ENCODE measurements around the gene RABIF.

The RABIF gene

DNA sequence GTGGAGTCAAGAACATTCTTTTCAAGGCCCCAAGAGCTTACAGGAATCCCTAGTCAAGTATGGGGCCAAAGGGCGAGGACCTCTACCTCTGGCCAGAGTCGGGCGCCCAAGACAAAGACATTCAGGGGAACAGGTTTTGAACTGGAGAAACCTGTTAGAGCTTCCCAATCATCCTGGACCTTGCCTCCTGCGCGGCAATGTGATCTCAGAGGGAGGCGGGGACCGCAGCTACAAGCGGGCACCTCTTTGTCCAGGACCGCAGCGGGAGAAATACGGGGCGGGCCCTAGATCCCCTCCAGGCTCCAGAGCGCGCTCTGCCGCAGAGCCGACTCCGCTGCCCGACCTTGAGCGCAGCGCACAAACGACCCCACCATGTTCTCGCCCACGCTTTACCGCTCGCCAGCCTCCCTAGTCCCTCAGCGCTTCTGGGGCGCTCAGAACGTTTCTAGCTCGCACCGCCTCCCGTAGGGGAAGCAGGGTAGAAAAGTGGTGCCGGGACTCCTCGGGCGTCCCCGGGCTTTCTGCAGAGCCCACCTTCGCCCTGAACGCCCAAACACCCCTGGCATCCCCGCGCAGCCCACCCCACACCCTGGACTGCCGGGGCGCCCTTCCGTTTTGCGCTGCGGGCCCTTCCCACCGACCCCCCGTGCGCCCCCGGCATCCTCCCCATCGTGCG, 28.1 kb downstream of the RABIF start:
- TF ChIP-seq, protein P1, sequence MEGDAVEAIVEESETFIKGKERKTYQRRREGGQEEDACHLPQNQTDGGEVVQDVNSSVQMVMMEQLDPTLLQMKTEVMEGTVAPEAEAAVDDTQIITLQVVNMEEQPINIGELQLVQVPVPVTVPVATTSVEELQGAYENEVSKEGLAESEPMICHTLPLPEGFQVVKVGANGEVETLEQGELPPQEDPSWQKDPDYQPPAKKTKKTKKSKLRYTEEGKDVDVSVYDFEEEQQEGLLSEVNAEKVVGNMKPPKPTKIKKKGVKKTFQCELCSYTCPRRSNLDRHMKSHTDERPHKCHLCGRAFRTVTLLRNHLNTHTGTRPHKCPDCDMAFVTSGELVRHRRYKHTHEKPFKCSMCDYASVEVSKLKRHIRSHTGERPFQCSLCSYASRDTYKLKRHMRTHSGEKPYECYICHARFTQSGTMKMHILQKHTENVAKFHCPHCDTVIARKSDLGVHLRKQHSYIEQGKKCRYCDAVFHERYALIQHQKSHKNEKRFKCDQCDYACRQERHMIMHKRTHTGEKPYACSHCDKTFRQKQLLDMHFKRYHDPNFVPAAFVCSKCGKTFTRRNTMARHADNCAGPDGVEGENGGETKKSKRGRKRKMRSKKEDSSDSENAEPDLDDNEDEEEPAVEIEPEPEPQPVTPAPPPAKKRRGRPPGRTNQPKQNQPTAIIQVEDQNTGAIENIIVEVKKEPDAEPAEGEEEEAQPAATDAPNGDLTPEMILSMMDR (IDR thresholded peaks at IDR 0.05; ENCODE audit: low read depth, low read length) = no peak
- DNase-seq (ENCODE audit: low read depth in 2 of 2) = peak; percentile 18 to 24
- peak overlapping the region; percentile 66 to 67 for H3K4me3 ChIP-seq (replicated peaks in 1 of 2; ENCODE audit: low read depth in 2 of 2, low read length in 2 of 2)

DNA sequence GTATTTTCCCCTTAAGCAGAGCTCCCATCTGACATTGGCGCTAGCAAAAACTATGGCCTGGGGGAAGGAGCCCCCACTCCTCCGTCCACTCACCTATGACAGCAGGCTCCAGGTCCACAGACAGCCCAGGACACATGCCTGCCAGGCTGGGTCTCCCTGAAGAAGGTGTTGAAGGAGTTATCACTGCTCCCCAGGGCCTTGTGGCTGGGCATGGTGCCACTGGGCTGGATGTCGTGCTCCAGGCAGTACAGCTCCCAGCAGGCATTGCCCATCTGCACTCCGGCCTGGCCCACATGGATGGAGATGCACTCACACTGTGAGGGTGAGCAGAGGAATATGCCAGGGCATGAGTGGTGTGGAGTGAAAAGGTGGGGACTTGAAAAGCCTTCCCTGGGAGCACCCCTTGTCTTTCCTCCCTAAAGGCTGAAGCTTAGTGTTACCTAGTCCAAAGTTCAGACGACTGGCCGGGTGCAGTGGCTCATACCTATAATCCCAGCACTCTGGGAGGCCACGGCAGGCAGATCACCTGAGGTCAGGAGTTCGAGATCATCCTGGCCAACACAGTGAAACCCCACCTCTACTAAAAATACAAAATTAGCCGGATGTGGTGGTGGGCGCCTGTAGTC, 30.0 kb downstream of the RABIF start:
- TF ChIP-seq, protein P1 (IDR thresholded peaks at IDR 0.05; ENCODE audit: low read depth, low read length) = no peak
- DNase-seq (ENCODE audit: low read depth in 2 of 2) = peak in 1 of 2 donors; percentile 80

DNA sequence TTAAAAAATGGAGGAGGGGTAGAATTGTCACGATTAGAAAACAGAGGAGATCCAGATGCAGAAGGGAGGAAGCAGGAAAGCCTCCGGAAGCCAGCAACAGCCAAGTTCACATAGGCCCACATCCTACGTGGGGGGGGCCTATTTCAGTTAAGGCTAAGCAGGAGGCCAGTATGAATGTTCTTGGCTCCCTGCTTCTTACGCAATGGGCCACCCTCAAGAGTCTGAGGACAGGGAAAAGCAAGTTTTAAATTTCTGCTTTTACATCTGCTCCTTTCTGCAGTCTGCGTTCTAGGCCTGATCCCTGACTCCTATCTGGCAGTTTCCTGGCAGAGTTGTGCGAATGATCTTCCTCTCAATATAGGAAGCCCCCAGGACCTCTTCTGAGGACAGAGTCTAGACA, 30.6 kb downstream of the RABIF start:
- no peak overlapping the region for H3K4me3 ChIP-seq (replicated peaks in 1 of 2; ENCODE audit: low read depth in 2 of 2, low read length in 2 of 2)
- TF ChIP-seq, protein P1 (IDR thresholded peaks at IDR 0.05; ENCODE audit: low read depth, low read length) = no peak
- peak; percentile 76 to 97 for DNase-seq (ENCODE audit: low read depth in 2 of 2)

More for the DNA sequence above, 30.0 kb downstream of the RABIF start:
- H3K4me3 ChIP-seq (replicated peaks in 1 of 2; ENCODE audit: low read depth in 2 of 2, low read length in 2 of 2) = no peak overlapping the region

DNA sequence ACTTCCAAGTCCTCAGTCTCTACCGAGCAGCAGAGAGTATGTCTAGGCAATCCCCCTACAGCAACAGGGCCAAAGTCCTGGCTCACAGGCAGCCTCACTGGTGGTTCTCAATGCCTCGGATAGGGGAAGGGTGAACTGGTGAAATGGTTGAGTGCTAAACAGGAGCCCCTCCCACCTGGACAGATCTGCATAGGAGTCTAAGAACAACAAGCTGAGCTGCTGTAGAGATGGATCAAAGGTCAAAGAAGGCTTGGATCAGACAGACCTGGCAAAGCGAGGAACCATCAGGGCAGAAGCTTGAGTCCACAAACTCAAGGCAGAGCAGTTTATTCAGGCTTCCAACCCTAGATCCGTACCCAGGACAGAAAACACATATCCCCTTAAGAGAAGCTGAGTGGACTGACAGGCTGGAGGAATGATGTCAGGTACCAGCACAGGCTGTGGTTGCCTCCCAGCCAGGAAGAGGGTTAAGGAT, 31.8 kb downstream of the RABIF start:
- DNase-seq (ENCODE audit: low read depth in 2 of 2) = no peak
- TF ChIP-seq, protein P1 (IDR thresholded peaks at IDR 0.05; ENCODE audit: low read depth, low read length) = no peak
- H3K4me3 ChIP-seq (replicated peaks in 1 of 2; ENCODE audit: low read depth in 2 of 2, low read length in 2 of 2) = no peak overlapping the region

DNA sequence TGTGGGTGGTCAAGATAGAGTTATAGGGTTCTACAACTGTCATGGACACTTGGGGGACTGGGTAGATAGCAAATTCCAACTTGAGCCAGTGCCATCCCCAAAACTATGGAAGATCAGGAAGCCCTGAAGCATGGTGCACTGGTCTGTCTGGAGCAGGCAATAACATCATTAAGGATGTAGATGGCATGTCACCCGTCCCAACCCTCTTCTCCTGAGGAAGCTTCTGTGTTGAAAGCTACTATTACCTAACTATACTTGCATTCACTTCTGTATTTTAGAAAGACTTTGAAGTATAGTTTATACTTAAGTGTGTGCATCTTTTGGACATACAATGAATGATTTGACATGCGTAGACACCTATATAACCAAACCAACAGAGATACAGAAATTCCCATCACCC, 32.9 kb downstream of the RABIF start:
- TF ChIP-seq, protein P1 (IDR thresholded peaks at IDR 0.05; ENCODE audit: low read depth, low read length) = no peak
- H3K4me3 ChIP-seq (replicated peaks in 1 of 2; ENCODE audit: low read depth in 2 of 2, low read length in 2 of 2) = no peak overlapping the region
- no peak for DNase-seq (ENCODE audit: low read depth in 2 of 2)

DNA sequence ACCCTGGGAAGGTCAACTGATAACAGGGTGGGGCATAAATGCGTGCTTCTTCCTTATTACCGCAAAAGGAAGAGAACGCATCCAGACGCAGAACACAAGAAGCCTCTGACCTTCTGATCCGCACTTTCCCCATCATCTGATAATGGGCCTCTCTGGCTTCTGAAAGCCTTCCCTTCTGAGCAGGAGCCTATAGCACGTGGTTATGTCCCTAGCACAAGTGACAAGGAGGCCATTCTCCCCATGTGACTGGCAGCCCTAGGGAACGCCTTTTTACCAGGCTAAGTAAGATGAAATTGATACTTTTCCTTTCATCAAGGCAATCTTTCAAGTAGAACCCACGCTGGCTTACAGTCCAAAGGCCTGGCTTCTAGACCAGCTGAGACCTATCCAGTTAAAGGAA, 34.2 kb downstream of the RABIF start:
- H3K4me3 ChIP-seq (replicated peaks in 1 of 2; ENCODE audit: low read depth in 2 of 2, low read length in 2 of 2) = no peak overlapping the region
- DNase-seq (ENCODE audit: low read depth in 2 of 2) = no peak
- TF ChIP-seq, protein P1 (IDR thresholded peaks at IDR 0.05; ENCODE audit: low read depth, low read length) = no peak

Data from cardiac fibroblast (primary cell).